Neural progenitor cell (in vitro differentiated cells): ENCODE results near the gene ZC3H4. TPM values are rescaled to one million over a fixed set of nuclear protein-coding genes. Genes with fewer than 3 reads are reported as not detected.

Experiments
- DNase-seq: peaks from one replicate; pipeline ENCODE4 v3.0.0-alpha.2; 2016; ENCODE audit warnings: low spot score
- H2AFZ ChIP-seq: fragments of 200-600 bp; sonication (generic); replicated peaks from 2 replicates; pipeline ENCODE4 v1.6.1; 2016; ENCODE audit warnings: antibody characterized with exemption
- H3F3A ChIP-seq: fragments of 200-600 bp; sonication (generic); 2 replicates; pipeline ENCODE4 v1.6.1; 2016; ENCODE audit warnings: antibody characterized with exemption, low read depth
- H3K27ac ChIP-seq: fragments of 200-600 bp; sonication (generic); 2 replicates; pipeline ENCODE4 v1.5.1; 2016; ENCODE audit warnings: mild to moderate bottlenecking
- H3K27me3 ChIP-seq: fragments of 200-600 bp; sonication (generic); 2 replicates; pipeline ENCODE4 v1.6.1; 2016; ENCODE audit warnings: mild to moderate bottlenecking, moderate library complexity
- H3K36me3 ChIP-seq: fragments of 200-600 bp; sonication (generic); 2 replicates; pipeline ENCODE4 v1.5.1; 2016
- H3K4me1 ChIP-seq: fragments of 200-600 bp; sonication (generic); 2 replicates; pipeline ENCODE4 v1.6.1; 2016; ENCODE audit warnings: mixed run types
- H3K4me2 ChIP-seq: fragments of 200-600 bp; sonication (generic); 2 replicates; pipeline ENCODE4 v1.6.1; 2016
- H3K4me3 ChIP-seq: fragments of 200-600 bp; sonication (generic); 2 replicates; pipeline ENCODE4 v1.5.1; 2016
- H3K79me2 ChIP-seq: fragments of 200-600 bp; sonication (generic); 2 replicates; pipeline ENCODE4 v1.6.1; 2016; ENCODE audit warnings: low read depth
- H3K9ac ChIP-seq: fragments of 200-600 bp; sonication (generic); 2 replicates; pipeline ENCODE4 v1.6.1; 2016
- H3K9me3 ChIP-seq: fragments of 200-600 bp; sonication (generic); 2 replicates; pipeline ENCODE4 v1.5.1; 2016; ENCODE audit warnings: low read depth
- H4K20me1 ChIP-seq: fragments of 200-600 bp; sonication (generic); 2 replicates; pipeline ENCODE4 v1.6.1; 2016; ENCODE audit warnings: low read depth
- H3K27ac Mint-ChIP-seq: 3 replicates; pipeline ENCODE4 v1.8.0; 2021; ENCODE audit warnings: mixed read lengths
- H3K27me3 Mint-ChIP-seq: 2 replicates; pipeline ENCODE4 v1.8.0; 2022; ENCODE audit warnings: low read depth, mild to moderate bottlenecking, inconsistent platforms, moderate library complexity, mixed read lengths; ENCODE audit not compliant: insufficient read depth
- H3K36me3 Mint-ChIP-seq: 3 replicates; pipeline ENCODE4 v1.8.0; 2021; ENCODE audit warnings: mixed read lengths
- H3K4me1 Mint-ChIP-seq: 3 replicates; pipeline ENCODE4 v1.8.0; 2021; ENCODE audit warnings: mixed read lengths
- H3K4me3 Mint-ChIP-seq: 3 replicates; pipeline ENCODE4 v1.8.0; 2021; ENCODE audit warnings: mild to moderate bottlenecking, moderate library complexity, mixed read lengths
- H3K9me3 Mint-ChIP-seq: 3 replicates; pipeline ENCODE4 v1.8.0; 2020; ENCODE audit warnings: mixed read lengths
- EZH2 ChIP-seq: fragments of 200-600 bp; sonication (generic); IDR thresholded peaks from 2 replicates; pipeline ENCODE4 v1.6.1; 2017; ENCODE audit warnings: antibody characterized with exemption, mild to moderate bottlenecking, moderate library complexity
- EZH2phosphoT487 ChIP-seq: fragments of 200-600 bp; sonication (generic); IDR thresholded peaks from 2 replicates; pipeline ENCODE4 v1.6.1; 2017; ENCODE audit warnings: antibody characterized with exemption
- total RNA-seq: library from RNA; depleted of rRNA; stranded (reverse); fragments of >200 nt; gene quantifications from 2 replicates; pipeline ENCODE4 v1.2.3, GENCODE V29; 2015; ENCODE audit warnings: low replicate concordance
- TF ChIP-seq, protein P1 (sequence below): fragments of 200-600 bp; sonication (generic); IDR thresholded peaks from 2 replicates; pipeline ENCODE4 v1.5.1; 2017; ENCODE audit warnings: antibody characterized with exemption, mild to moderate bottlenecking

The ZC3H4 gene
- total RNA-seq, 1 donor from 2014 or later: 19.1 TPM

DNA sequence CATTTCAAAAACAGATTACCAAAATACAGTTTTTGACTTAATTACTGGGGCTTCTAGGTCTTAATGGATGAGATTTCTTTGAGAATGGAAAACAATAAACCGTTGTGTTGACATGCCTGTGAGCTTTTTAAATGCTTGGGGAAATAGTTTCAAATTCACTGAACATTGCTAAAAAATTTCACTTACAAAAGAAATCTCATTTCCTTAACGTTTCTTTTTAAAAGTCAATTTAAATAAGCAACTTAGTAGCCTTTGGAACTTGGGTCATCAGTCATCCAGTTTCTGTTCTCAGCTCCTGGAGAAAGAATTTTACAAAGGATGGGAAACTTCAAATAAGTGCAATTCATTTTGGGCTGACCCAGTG lies 4.4 kb downstream of the ZC3H4 start:
- Histone ChIP-seq H3K27ac (peak overlapping the region; percentile 24), H3K9ac (no peak overlapping the region), H3K27me3 (no peaks in the 10 kb centered on the region), H2AFZ (no peak overlapping the region), H3K36me3 (no peaks in the 10 kb centered on the region), H3K4me3 (peak overlapping the region; percentile 97), H3K79me2 (peaks cover 81% of the 10 kb centered on the region), H4K20me1 (peaks cover 23% of the 10 kb centered on the region), H3K4me1 (peaks cover 27% of the 10 kb centered on the region), H3F3A (peaks cover 32% of the 10 kb centered on the region), H3K4me2 (peak overlapping the region; percentile 88), H3K9me3 (no peaks in the 10 kb centered on the region)
- Mint-ChIP-seq H3K27ac (no peak overlapping the region), H3K36me3 (peaks cover 15% of the 10 kb centered on the region), H3K9me3 (no peaks in the 10 kb centered on the region), H3K4me1 (peaks cover 59% of the 10 kb centered on the region), H3K27me3 (peaks cover 2% of the 10 kb centered on the region), H3K4me3 (peak overlapping the region; percentile 97)
- DNase-seq: no peak
- TF ChIP-seq EZH2: no peak
- no peak for TF ChIP-seq EZH2phosphoT487
- TF ChIP-seq, protein P1, sequence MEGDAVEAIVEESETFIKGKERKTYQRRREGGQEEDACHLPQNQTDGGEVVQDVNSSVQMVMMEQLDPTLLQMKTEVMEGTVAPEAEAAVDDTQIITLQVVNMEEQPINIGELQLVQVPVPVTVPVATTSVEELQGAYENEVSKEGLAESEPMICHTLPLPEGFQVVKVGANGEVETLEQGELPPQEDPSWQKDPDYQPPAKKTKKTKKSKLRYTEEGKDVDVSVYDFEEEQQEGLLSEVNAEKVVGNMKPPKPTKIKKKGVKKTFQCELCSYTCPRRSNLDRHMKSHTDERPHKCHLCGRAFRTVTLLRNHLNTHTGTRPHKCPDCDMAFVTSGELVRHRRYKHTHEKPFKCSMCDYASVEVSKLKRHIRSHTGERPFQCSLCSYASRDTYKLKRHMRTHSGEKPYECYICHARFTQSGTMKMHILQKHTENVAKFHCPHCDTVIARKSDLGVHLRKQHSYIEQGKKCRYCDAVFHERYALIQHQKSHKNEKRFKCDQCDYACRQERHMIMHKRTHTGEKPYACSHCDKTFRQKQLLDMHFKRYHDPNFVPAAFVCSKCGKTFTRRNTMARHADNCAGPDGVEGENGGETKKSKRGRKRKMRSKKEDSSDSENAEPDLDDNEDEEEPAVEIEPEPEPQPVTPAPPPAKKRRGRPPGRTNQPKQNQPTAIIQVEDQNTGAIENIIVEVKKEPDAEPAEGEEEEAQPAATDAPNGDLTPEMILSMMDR: no peak

DNA sequence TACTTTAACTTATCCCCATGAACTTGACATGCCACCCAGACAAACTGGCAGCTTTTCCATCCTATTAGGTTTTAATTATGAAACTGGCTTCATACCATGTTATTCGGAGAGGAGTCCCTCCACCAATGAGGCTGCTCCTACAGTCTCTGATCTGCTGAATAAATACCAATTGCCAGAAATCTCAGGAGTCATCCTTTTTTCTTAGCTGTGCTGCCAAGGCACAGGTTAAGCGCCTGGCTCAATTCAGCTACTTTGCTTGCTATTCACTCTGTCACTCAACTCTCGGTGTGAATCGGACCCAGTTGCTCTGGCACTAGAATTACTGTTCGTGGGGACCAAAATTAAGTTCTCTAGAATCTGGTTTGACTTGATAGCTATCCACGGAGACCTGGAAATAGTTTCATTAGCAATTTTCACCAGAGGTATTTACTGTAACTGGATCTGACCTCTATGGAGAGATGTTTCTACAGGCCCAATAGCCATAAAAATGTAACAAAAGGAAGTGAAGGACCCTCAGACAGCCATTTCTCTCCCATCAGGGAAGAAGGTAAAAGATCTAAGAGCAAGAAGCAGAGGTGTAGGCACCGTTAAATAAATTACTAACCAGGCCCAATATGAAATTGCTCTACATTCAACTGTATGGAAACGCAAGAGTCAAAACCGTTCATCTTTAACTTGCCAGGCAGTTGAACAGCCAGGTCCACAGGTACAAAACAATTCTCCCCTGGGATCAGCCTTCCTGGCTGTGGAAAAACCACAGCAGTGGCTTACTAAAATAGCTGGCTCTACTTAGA lies 5.4 kb downstream of the ZC3H4 start:
- Histone ChIP-seq H3K4me2 (peak overlapping the region; percentile 88), H3K27ac (peak overlapping the region; percentile 10), H3K9me3 (no peaks in the 10 kb centered on the region), H3K4me1 (peaks cover 27% of the 10 kb centered on the region), H3K9ac (no peak overlapping the region), H4K20me1 (peaks cover 28% of the 10 kb centered on the region), H3F3A (peaks cover 22% of the 10 kb centered on the region), H3K27me3 (no peaks in the 10 kb centered on the region), H3K4me3 (no peak overlapping the region), H2AFZ (no peak overlapping the region), H3K36me3 (no peaks in the 10 kb centered on the region), H3K79me2 (peaks cover 91% of the 10 kb centered on the region)
- DNase-seq: no peak
- H3K36me3 Mint-ChIP-seq: peaks cover 16% of the 10 kb centered on the region
- peak overlapping the region; percentile 42 for H3K27ac Mint-ChIP-seq
- H3K4me1 Mint-ChIP-seq: peaks cover 52% of the 10 kb centered on the region
- H3K9me3 Mint-ChIP-seq: no peaks in the 10 kb centered on the region
- H3K4me3 Mint-ChIP-seq: no peak overlapping the region
- no peaks in the 10 kb centered on the region for H3K27me3 Mint-ChIP-seq
- TF ChIP-seq EZH2phosphoT487: no peak
- no peak for TF ChIP-seq EZH2
- TF ChIP-seq, protein P1: no peak

DNA sequence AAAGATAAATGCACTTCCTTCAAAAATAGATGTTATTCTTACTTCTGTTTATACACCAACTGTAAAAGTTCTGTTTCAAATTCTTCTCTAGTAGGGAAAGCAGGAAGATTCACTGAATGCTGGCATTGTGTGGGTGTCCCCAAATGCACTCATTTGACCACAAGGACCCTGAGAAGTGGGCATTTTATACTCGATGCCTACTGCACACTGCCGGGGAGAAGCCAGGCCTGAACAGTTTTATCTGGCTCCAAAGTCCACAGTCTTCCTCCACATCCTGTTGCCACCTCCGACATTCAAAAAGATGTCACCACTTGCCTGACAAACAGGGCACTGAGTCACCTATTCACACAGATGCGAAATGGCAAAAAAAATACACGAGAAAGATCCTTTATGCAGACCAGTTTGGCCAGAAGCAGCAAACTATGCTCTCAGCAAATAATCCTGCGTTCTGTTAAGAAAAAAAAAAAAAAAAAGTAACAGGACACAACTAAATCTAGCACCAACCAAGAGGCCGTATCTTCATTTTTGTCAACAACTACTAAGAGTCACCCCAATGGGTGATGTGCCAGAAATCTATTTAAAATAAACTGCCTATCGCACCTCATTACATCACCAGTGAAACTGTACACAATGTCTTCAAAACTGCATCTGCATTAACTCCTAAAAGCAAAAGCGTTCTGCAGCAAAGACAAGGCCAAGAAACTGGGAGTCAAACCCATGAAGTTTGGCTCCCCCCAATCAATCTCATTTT lies 6.2 kb downstream of the ZC3H4 start:
- Histone ChIP-seq H4K20me1 (peaks cover 35% of the 10 kb centered on the region), H3F3A (peaks cover 17% of the 10 kb centered on the region), H2AFZ (no peak overlapping the region), H3K9me3 (no peaks in the 10 kb centered on the region), H3K4me2 (no peak overlapping the region), H3K27me3 (no peaks in the 10 kb centered on the region), H3K9ac (no peak overlapping the region), H3K27ac (no peak overlapping the region), H3K79me2 (peaks cover 99% of the 10 kb centered on the region), H3K4me3 (no peak overlapping the region), H3K36me3 (no peaks in the 10 kb centered on the region), H3K4me1 (peaks cover 32% of the 10 kb centered on the region)
- Mint-ChIP-seq H3K36me3 (peaks cover 19% of the 10 kb centered on the region), H3K27me3 (no peaks in the 10 kb centered on the region), H3K27ac (no peak overlapping the region), H3K4me3 (no peak overlapping the region), H3K9me3 (no peaks in the 10 kb centered on the region), H3K4me1 (peaks cover 59% of the 10 kb centered on the region)
- DNase-seq: no peak
- TF ChIP-seq, protein P1: no peak
- TF ChIP-seq EZH2phosphoT487: no peak
- TF ChIP-seq EZH2: no peak
